HepG2 (cell line): Measurements from ENCODE around the gene GRID1. TPM values are rescaled to one million over a fixed set of nuclear protein-coding genes. Genes with fewer than 3 reads are reported as not detected.

Source experiments
- ATAC-seq: fragments of 200-7000 bp; cut with Tn5 transposase; 3 replicates; pipeline ENCODE4 v1.9.1; 2020; ENCODE audit warnings: mild to moderate bottlenecking, moderate library complexity
- BruUV-seq: library from RNA; stranded (reverse); fragments of 400-500 nt; replicated peaks from 2 replicates; lab custom pipeline; 2021; lab: Mats Ljungman, UMichigan
- CTCF ChIA-PET: fragments of 300-600 bp; formaldehyde crosslinking; extraction: SDS; loops from one replicate; lab custom pipeline; 2021; ENCODE audit warnings: low total read pairs, inconsistent platforms, low intra/inter-chr PET ratio; lab: Yijun Ruan, JAX
- POLR2A ChIA-PET: fragments of 350-600 bp; sonication (Branson Sonifier 250); formaldehyde crosslinking; loops from one replicate; lab custom pipeline; 2020; ENCODE audit warnings: antibody characterized with exemption, inconsistent platforms; lab: Yijun Ruan, JAX
- DNase-seq: peaks from one replicate; pipeline ENCODE4 v3.0.0-alpha.2; 2015; ENCODE audit warnings: low spot score
- FAIRE-seq: peaks from 3 replicates; lab custom pipeline; 2011; peaks lifted over from hg19 to GRCh38; lab: Jason Lieb, UNC
- H2AFZ ChIP-seq: one replicate; pipeline ENCODE4 v1.6.1; 2011; ENCODE audit warnings: low read length, inconsistent platforms
- H3K27ac ChIP-seq: fragments of 300-600 bp; 3 replicates; pipeline ENCODE4 v1.8.0; 2011; ENCODE audit warnings: mixed run types, mild to moderate bottlenecking, mixed read lengths, low read length, inconsistent platforms; ENCODE audit not compliant: insufficient read depth; ENCODE audit errors: extremely low read length
- H3K27me3 ChIP-seq, 2 experiments: fragments of 200-600 bp in 1 of 2; 2 replicates in 1 of 2; 3 replicates in 1 of 2; pipeline versions ENCODE4 v1.6.0 to v1.8.0; 2011; ENCODE audit warnings: low read length in 2 of 2, mild to moderate bottlenecking in 2 of 2, moderate library complexity in 2 of 2, inconsistent platforms in 1 of 2; ENCODE audit not compliant: insufficient read depth in 2 of 2, control insufficient read depth in 1 of 2
- H3K36me3 ChIP-seq, 2 experiments: fragments of 200-600 bp in 1 of 2; replicated peaks in 1 of 2; 2 replicates in 1 of 2; 3 replicates in 1 of 2; pipeline versions ENCODE4 v1.5.1 to v1.8.0; 2011; ENCODE audit warnings: low read length in 2 of 2, inconsistent platforms in 1 of 2; ENCODE audit not compliant: insufficient read depth in 2 of 2, control insufficient read depth in 1 of 2
- H3K4me1 ChIP-seq: 2 replicates; pipeline ENCODE4 v1.5.1; 2012; ENCODE audit warnings: low read length, inconsistent platforms; ENCODE audit not compliant: insufficient read depth
- H3K4me2 ChIP-seq: 2 replicates; pipeline ENCODE4 v1.6.0; 2011; ENCODE audit warnings: low read depth, low read length, inconsistent platforms
- H3K4me3 ChIP-seq, 3 experiments: fragments of 200-600 bp in 1 of 3; sonication (generic), shearing (Covaris generic) in 1 of 3; replicated peaks in 1 of 3; 2 replicates each; pipeline ENCODE4 v1.5.1; 2011 to 2016; ENCODE audit warnings: low read length in 3 of 3, inconsistent platforms in 2 of 3, low read depth in 2 of 3, mild to moderate bottlenecking in 2 of 3, control low read depth in 1 of 3, mixed read lengths in 1 of 3; ENCODE audit not compliant: insufficient read depth in 1 of 3
- H3K79me2 ChIP-seq: one replicate; pipeline ENCODE4 v1.6.1; 2011; ENCODE audit warnings: low read length, inconsistent platforms; ENCODE audit not compliant: insufficient read depth
- H3K9ac ChIP-seq: 2 replicates; pipeline ENCODE4 v1.6.0; 2011; ENCODE audit warnings: mild to moderate bottlenecking, low read depth, low read length, inconsistent platforms; ENCODE audit not compliant: insufficient read depth
- H3K9me3 ChIP-seq: 2 replicates; pipeline ENCODE4 v1.5.1; 2012; ENCODE audit warnings: mild to moderate bottlenecking, low read length
- H4K20me1 ChIP-seq: 2 replicates; pipeline ENCODE4 v1.6.0; 2011; ENCODE audit warnings: inconsistent platforms, mild to moderate bottlenecking, low read length, moderate library complexity; ENCODE audit not compliant: insufficient read depth
- CHD4 ChIP-seq: fragments of 200-600 bp; sonication (generic); IDR thresholded peaks from 2 replicates; pipeline ENCODE4 v1.7.0; 2017; ENCODE audit warnings: mild to moderate bottlenecking, low read length, borderline replicate concordance
- EZH2 ChIP-seq: conservative IDR thresholded peaks from 2 replicates; pipeline ENCODE4 v1.6.1; 2012; ENCODE audit warnings: mild to moderate bottlenecking, low read depth, low read length, moderate library complexity
- NCOA1 ChIP-seq: sonication (generic); formaldehyde crosslinking; IDR thresholded peaks from 2 replicates; pipeline ENCODE4 v1.9.0; 2021; ENCODE audit warnings: missing genetic modification reagents
- TCF12 ChIP-seq, 2 experiments: fragments of 450-650 bp in 1 of 2; sonication (generic) in 1 of 2; formaldehyde crosslinking in 1 of 2; IDR thresholded peaks; 2 replicates each; pipeline versions ENCODE4 v1.6.1 to v1.8.0; 2017 to 2022; ENCODE audit warnings: antibody characterized with exemption in 1 of 2, mild to moderate bottlenecking in 1 of 2, missing genetic modification reagents in 1 of 2, moderate library complexity in 1 of 2
- WGBS: methylation state at CpG from one replicate; pipeline ENCODE4 v1.1.6; 2017; ENCODE audit warnings: low lambda C conversion rate; 5-methylcytosine and 5-hydroxymethylcytosine counted together
- in situ Hi-C: cut with HindIII; loops from 2 replicates; pipeline ENCODE4 v1.10.0; 2017; ENCODE audit warnings: low pct_unique_long_range_greater_than_20kb; ENCODE audit not compliant: extremely low pct_ligation_motif_present
- intact Hi-C: fragments of 100-400 bp; cut with micrococcal nuclease; formaldehyde crosslinking; loops from one replicate; pipeline ENCODE4 v1.10.0; 2022; ENCODE audit not compliant: unreplicated experiment
- polyA plus RNA-seq, 8 experiments: library from polyadenylated mRNA; depleted of rRNA in 3 of 8; stranded (reverse) in 7 of 8; unstranded in 1 of 8; fragments of >200 nt; fragmentation: Illumina TruSeq in 4 of 8; extraction: Trizol in 4 of 8; gene quantifications; 2 replicates each; pipeline versions ENCODE4 v1.2.1 to v1.2.3, GENCODE V29; 2011 to 2016; ENCODE audit warnings: low read depth in 4 of 8, missing spikeins in 1 of 8, mixed read lengths in 1 of 8; ENCODE audit not compliant: insufficient read depth in 1 of 8
- total RNA-seq, 5 experiments: library from RNA; depleted of rRNA; stranded (reverse); fragments of >200 nt; fragmentation: Illumina TruSeq; extraction: Trizol; gene quantifications; 2 replicates each; pipeline ENCODE4 v1.2.3, GENCODE V29; 2016; ENCODE audit warnings: low read depth in 1 of 5
- TF ChIP-seq, protein P1 (sequence below): sonication (generic); formaldehyde crosslinking; IDR thresholded peaks from 2 replicates; pipeline ENCODE4 v1.5.0; 2020; ENCODE audit warnings: mild to moderate bottlenecking, missing genetic modification reagents, borderline replicate concordance
- TF ChIP-seq, protein P2 (sequence below), 2 experiments: IDR thresholded peaks; 2 replicates each; pipeline ENCODE4 v1.6.1; 2011 to 2012; ENCODE audit warnings: low read length in 2 of 2, borderline replicate concordance in 1 of 2, low read depth in 1 of 2, mild to moderate bottlenecking in 1 of 2, moderate library complexity in 1 of 2

The GRID1 gene
- total and polyA plus RNA-seq, 2 of the 13 experiments (the other 11 are each of a cell fraction or from before 2014, with no cell fraction given) = 0.05 TPM; not detected in 1

- no peak for DNase-seq
- in situ Hi-C loops = no loop called here
Observed at GRCh38 chr10:86365346-86366032, 1.1 kb downstream of the GRID1 start.

DNA sequence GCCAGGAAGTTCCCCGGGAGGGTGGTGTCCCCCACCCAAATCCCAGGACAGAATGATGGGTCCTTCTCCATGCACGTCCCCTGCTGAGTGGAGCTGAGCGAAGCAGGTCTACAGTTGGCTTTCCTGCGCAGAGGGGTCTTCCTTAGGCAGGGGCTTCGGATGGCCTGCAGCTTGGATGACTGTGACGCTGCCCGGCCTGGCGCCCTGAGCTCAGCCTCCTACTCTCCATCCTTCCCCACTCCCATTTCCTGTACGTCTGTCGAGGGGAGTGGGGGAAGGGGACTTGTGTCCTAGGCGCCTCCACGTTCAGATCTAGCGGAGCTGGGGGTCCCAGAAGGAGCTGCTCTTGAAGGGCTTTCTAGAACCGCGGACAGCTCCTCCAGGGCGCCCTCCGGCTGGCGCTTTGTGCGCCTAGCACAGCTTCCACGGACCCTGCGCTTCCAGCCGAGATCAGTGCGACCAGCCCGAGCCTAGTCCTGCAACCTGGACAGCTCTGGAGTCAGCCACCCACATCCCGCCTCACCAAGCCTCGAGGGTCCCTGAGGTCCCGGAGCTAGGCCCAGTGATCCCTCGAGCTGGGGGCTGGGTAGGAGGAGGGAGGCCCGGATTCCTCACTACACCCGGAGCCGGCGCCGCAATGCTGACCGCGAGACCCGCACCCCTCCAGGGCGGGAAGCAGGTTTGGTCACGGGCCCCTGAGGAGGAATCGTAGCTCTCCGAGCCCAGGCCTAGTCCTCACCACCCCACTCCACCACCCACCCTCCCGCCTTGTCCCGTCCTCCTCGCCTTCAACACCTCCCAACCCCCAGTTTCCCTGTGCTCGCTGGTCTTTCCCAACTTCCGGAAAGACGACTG is 1.9 kb downstream of the GRID1 start:
- H3K4me1 ChIP-seq = peaks cover 18% of the 10 kb centered on the region
- CTCF ChIA-PET = no interaction called here
- FAIRE-seq (no peak), DNase-seq (no peak), ATAC-seq (no peak)
- intact Hi-C loops = no loop called here
- H3K79me2 ChIP-seq = no peaks in the 10 kb centered on the region
- no peaks in the 10 kb centered on the region for H3K36me3 ChIP-seq
- H3K9ac ChIP-seq = no peak overlapping the region
- no peaks in the 10 kb centered on the region for H3K9me3 ChIP-seq
- in situ Hi-C loops = no loop called here
- BruUV-seq = no TSS peak
- POLR2A ChIA-PET = no interaction called here
- no peak overlapping the region for H3K27ac ChIP-seq
- no peak overlapping the region for H3K4me2 ChIP-seq
- peaks cover 12 to 81% of the 10 kb centered on the region in 2 experiments for H3K27me3 ChIP-seq
- 19% methylated on average over 25 of the region's 46 CpGs for WGBS
- H2AFZ ChIP-seq = no peak overlapping the region
- no peak overlapping the region for H3K4me3 ChIP-seq
- TF ChIP-seq NCOA1 (CRISPR knock-in tag) (no peak), TCF12 (IDR thresholded peaks at IDR 0.05) (no peak), TCF12 (CRISPR knock-in tag; IDR thresholded peaks at IDR 0.05) (no peak)
- TF ChIP-seq, protein P1, sequence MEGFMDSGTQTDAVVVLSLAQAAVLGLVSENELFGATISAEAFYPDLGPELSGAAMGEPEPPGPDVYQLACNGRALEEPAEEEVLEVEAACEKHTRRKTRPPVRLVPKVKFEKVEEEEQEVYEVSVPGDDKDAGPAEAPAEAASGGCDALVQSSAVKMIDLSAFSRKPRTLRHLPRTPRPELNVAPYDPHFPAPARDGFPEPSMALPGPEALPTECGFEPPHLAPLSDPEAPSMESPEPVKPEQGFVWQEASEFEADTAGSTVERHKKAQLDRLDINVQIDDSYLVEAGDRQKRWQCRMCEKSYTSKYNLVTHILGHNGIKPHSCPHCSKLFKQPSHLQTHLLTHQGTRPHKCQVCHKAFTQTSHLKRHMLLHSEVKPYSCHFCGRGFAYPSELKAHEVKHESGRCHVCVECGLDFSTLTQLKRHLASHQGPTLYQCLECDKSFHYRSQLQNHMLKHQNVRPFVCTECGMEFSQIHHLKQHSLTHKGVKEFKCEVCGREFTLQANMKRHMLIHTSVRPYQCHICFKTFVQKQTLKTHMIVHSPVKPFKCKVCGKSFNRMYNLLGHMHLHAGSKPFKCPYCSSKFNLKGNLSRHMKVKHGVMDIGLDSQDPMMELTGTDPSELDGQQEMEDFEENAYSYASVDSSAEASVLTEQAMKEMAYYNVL (CRISPR knock-in tag) = no peak
- TF ChIP-seq, protein P2, sequence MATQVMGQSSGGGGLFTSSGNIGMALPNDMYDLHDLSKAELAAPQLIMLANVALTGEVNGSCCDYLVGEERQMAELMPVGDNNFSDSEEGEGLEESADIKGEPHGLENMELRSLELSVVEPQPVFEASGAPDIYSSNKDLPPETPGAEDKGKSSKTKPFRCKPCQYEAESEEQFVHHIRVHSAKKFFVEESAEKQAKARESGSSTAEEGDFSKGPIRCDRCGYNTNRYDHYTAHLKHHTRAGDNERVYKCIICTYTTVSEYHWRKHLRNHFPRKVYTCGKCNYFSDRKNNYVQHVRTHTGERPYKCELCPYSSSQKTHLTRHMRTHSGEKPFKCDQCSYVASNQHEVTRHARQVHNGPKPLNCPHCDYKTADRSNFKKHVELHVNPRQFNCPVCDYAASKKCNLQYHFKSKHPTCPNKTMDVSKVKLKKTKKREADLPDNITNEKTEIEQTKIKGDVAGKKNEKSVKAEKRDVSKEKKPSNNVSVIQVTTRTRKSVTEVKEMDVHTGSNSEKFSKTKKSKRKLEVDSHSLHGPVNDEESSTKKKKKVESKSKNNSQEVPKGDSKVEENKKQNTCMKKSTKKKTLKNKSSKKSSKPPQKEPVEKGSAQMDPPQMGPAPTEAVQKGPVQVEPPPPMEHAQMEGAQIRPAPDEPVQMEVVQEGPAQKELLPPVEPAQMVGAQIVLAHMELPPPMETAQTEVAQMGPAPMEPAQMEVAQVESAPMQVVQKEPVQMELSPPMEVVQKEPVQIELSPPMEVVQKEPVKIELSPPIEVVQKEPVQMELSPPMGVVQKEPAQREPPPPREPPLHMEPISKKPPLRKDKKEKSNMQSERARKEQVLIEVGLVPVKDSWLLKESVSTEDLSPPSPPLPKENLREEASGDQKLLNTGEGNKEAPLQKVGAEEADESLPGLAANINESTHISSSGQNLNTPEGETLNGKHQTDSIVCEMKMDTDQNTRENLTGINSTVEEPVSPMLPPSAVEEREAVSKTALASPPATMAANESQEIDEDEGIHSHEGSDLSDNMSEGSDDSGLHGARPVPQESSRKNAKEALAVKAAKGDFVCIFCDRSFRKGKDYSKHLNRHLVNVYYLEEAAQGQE (IDR thresholded peaks at IDR 0.05; ENCODE audit: borderline replicate concordance in 1 of 2, low read depth in 1 of 2, low read length in 2 of 2) = peak; percentile 6 to 64; a peak in 3 of 4 replicates
- 0 out of 2 replicates have a peak, but pooled peaks cover 2% of the 10 kb centered on the region for H4K20me1 ChIP-seq

More at GRCh38 chr10:86365346-86366032, 1.1 kb downstream of the GRID1 start:
- TF ChIP-seq EZH2 = 0 out of 2 replicates have a peak, but pooled peaks have one; percentile 86
- TF ChIP-seq CHD4 = no peak
- TF ChIP-seq, all 625 proteins: peak for 1
- H3K9me3 ChIP-seq = no peaks in the 10 kb centered on the region
- no peak overlapping the region for H3K27ac ChIP-seq
- ChIA-PET POLR2A (no interaction called here), CTCF (no interaction called here)
- H4K20me1 ChIP-seq = 0 out of 2 replicates have a peak, but pooled peaks cover 2% of the 10 kb centered on the region
- peak overlapping the region in 1 of 3 experiments; percentile 57; a peak in 1 of 6 replicates for H3K4me3 ChIP-seq
- intact Hi-C loops = no loop called here
- WGBS = 22% methylated on average over 39 of the region's 47 CpGs
- no peak overlapping the region for H3K9ac ChIP-seq
- peak; percentile 5; the same call in 1 of the 3 replicates for ATAC-seq
- peaks cover 18% of the 10 kb centered on the region for H3K4me1 ChIP-seq
- H2AFZ ChIP-seq = no peak overlapping the region
- no peak overlapping the region for H3K4me2 ChIP-seq
- H3K79me2 ChIP-seq = no peaks in the 10 kb centered on the region
- peaks cover 12 to 88% of the 10 kb centered on the region in 2 experiments for H3K27me3 ChIP-seq
- FAIRE-seq = no peak
- no TSS peak for BruUV-seq
- H3K36me3 ChIP-seq = no peaks in the 10 kb centered on the region
